K562 (cell line): Measurements from ENCODE around the gene NECAP2. TPM values are rescaled to one million over a fixed set of nuclear protein-coding genes. Genes with fewer than 3 reads are reported as not detected.

ENCODE experiments used
- ATAC-seq: fragments of 200-7000 bp; cut with Tn5 transposase; 3 replicates; pipeline ENCODE4 v1.9.1; 2020; ENCODE audit warnings: moderate library complexity
- BruUV-seq: library from RNA; stranded (reverse); fragments of 400-500 nt; replicated peaks from 2 replicates; lab custom pipeline; 2021; lab: Mats Ljungman, UMichigan
- CTCF ChIA-PET: fragments of 300-600 bp; formaldehyde crosslinking; extraction: SDS; loops from one replicate; lab custom pipeline; 2021; ENCODE audit warnings: low intra/inter-chr PET ratio; lab: Yijun Ruan, JAX
- POLR2A ChIA-PET: fragments of 300-600, 350-650 bp; sonication (Branson Sonifier 250); formaldehyde crosslinking; extraction: SDS; loops from one replicate; lab custom pipeline; 2021; ENCODE audit warnings: antibody characterized with exemption, inconsistent platforms; lab: Yijun Ruan, JAX
- DNase-seq, 4 experiments: peaks; one replicate each; pipeline versions ENCODE4 v3.0.0 to v3.0.0-alpha.2; 2011 to 2018; ENCODE audit warnings: low spot score in 3 of 4, mixed read lengths in 3 of 4; ENCODE audit errors: extremely low read depth in 1 of 4
- FAIRE-seq: peaks from 2 replicates; lab custom pipeline; 2011; peaks lifted over from hg19 to GRCh38; lab: Jason Lieb, UNC
- H2AFZ ChIP-seq: 2 replicates; pipeline ENCODE4 v1.6.0; 2011; ENCODE audit warnings: low read depth, low read length, control low read depth, inconsistent platforms
- H3K27ac ChIP-seq: fragments of 200-600 bp; 3 replicates; pipeline ENCODE4 v1.8.0; 2011; ENCODE audit warnings: low read depth, mild to moderate bottlenecking, control low read depth, inconsistent platforms, low read length, moderate library complexity, mixed read lengths; ENCODE audit errors: extremely low read depth
- H3K27me3 ChIP-seq, 2 experiments: fragments of 300-600 bp in 1 of 2; 2 replicates in 1 of 2; 3 replicates in 1 of 2; pipeline versions ENCODE4 v1.6.0 to v1.8.0; 2011; ENCODE audit warnings: inconsistent platforms in 2 of 2, low read length in 2 of 2, mild to moderate bottlenecking in 1 of 2, mixed read lengths in 1 of 2, moderate library complexity in 1 of 2; ENCODE audit not compliant: control insufficient read depth in 2 of 2, insufficient read depth in 2 of 2
- H3K36me3 ChIP-seq: fragments of 300-600 bp; 3 replicates; pipeline ENCODE4 v1.8.0; 2011; ENCODE audit warnings: mild to moderate bottlenecking, low read length, inconsistent platforms; ENCODE audit not compliant: control insufficient read depth, insufficient read depth
- H3K4me1 ChIP-seq, 2 experiments: fragments of 200-600 bp in 1 of 2; replicated peaks in 1 of 2; 2 replicates in 1 of 2; 3 replicates in 1 of 2; pipeline versions ENCODE4 v1.5.1 to v1.8.0; 2011; ENCODE audit warnings: inconsistent platforms in 2 of 2, low read length in 2 of 2, mild to moderate bottlenecking in 1 of 2, mixed read lengths in 1 of 2, moderate library complexity in 1 of 2; ENCODE audit not compliant: control insufficient read depth in 2 of 2, insufficient read depth in 2 of 2
- H3K4me2 ChIP-seq: 2 replicates; pipeline ENCODE4 v1.6.1; 2011; ENCODE audit warnings: low read length, control low read depth, inconsistent platforms, mixed read lengths; ENCODE audit not compliant: insufficient read depth
- H3K4me3 ChIP-seq: fragments of 200-600 bp; sonication (generic), shearing (Covaris generic); 2 replicates; pipeline ENCODE4 v1.5.1; 2016; ENCODE audit warnings: control low read depth, inconsistent platforms
- H3K79me2 ChIP-seq: fragments of 200-600 bp; 3 replicates; pipeline ENCODE4 v1.8.0; 2011; ENCODE audit warnings: low read length, inconsistent platforms; ENCODE audit not compliant: control insufficient read depth, insufficient read depth
- H3K9ac ChIP-seq, 2 experiments: 2 replicates each; pipeline versions ENCODE4 v1.6.0 to v1.6.1; 2011; ENCODE audit warnings: low read depth in 2 of 2, low read length in 2 of 2, control low read depth in 1 of 2, inconsistent platforms in 1 of 2, mild to moderate bottlenecking in 1 of 2, mixed read lengths in 1 of 2; ENCODE audit not compliant: insufficient read depth in 1 of 2
- H3K9me1 ChIP-seq: one replicate; pipeline ENCODE4 v1.6.0; 2011; ENCODE audit warnings: inconsistent platforms, mild to moderate bottlenecking, low read length, moderate library complexity; ENCODE audit not compliant: control insufficient read depth, insufficient read depth
- H3K9me3 ChIP-seq: replicated peaks from 2 replicates; pipeline ENCODE4 v1.5.1; 2011; ENCODE audit warnings: low read depth, low read length, inconsistent platforms; ENCODE audit not compliant: control insufficient read depth, insufficient read depth
- H4K20me1 ChIP-seq: replicated peaks from 2 replicates; pipeline ENCODE4 v1.6.1; 2011; ENCODE audit warnings: low read length, inconsistent platforms, mixed read lengths; ENCODE audit not compliant: control insufficient read depth, insufficient read depth
- HINFP ChIP-seq: fragments of 450-650 bp; conservative IDR thresholded peaks from 2 replicates; pipeline ENCODE4 v1.6.1; 2016; ENCODE audit warnings: missing genetic modification characterization, low read depth, mild to moderate bottlenecking, control low read depth, missing compliant biosample characterization
- NR2C1 ChIP-seq, 2 experiments: fragments of 450-650 bp; IDR thresholded peaks; 2 replicates each; pipeline ENCODE4 v1.6.1; 2017; ENCODE audit warnings: mild to moderate bottlenecking in 2 of 2, antibody characterized with exemption in 1 of 2, inconsistent platforms in 1 of 2, missing compliant biosample characterization in 1 of 2, missing genetic modification characterization in 1 of 2
- PHTF2 ChIP-seq: fragments of 250-450 bp; sonication (Bioruptor Pico); IDR thresholded peaks from 2 replicates; pipeline ENCODE4 v1.5.0; 2021; ENCODE audit warnings: mild to moderate bottlenecking
- VEZF1 ChIP-seq: fragments of 200-800 bp; sonication (Bioruptor generic); IDR thresholded peaks from 2 replicates; pipeline ENCODE4 v1.6.1; 2017; ENCODE audit warnings: missing genetic modification characterization, missing compliant biosample characterization
- WGBS: fragments of 100-300 bp; shearing (Covaris generic); methylation state at CpG from one replicate; pipeline ENCODE4 v1.1.6; 2016; ENCODE audit warnings: low coverage, mixed read lengths; ENCODE audit not compliant: insufficient coverage; ENCODE audit errors: missing lambda C conversion rate; 5-methylcytosine and 5-hydroxymethylcytosine counted together
- in situ Hi-C: fragments of 300-500 bp; cut with MboI; formaldehyde crosslinking; loops from 4 replicates; pipeline ENCODE4 v1.15.0; 2018; ENCODE audit warnings: inconsistent platforms, mixed read lengths
- intact Hi-C: fragments of 100-400 bp; cut with micrococcal nuclease; formaldehyde crosslinking; loops from 2 replicates; pipeline ENCODE4 v1.14.2; 2022
- polyA plus RNA-seq, 8 experiments: library from polyadenylated mRNA; depleted of rRNA in 4 of 8; stranded (reverse) in 5 of 8; unstranded in 3 of 8; fragments of >200 nt; fragmentation: Nextera tagmentation in 2 of 8; fragmentation: Illumina TruSeq in 1 of 8; extraction: Ambion mirVana in 2 of 8; extraction: Trizol in 1 of 8; gene quantifications; 2 replicates each; pipeline versions ENCODE4 v1.2.1 to v1.2.3, GENCODE V29; 2011 to 2014; ENCODE audit warnings: inconsistent platforms in 1 of 8, missing spikeins in 1 of 8
- total RNA-seq, 7 experiments: library from RNA; depleted of rRNA in 6 of 7; stranded (reverse); fragments of >200 nt in 6 of 7; fragmentation: Illumina TruSeq in 2 of 7; extraction: Trizol in 2 of 7; gene quantifications; 2 replicates each; pipeline versions ENCODE4 v1.2.1 to v1.2.3, GENCODE V29; 2011 to 2021; ENCODE audit warnings: low replicate concordance in 1 of 7

The NECAP2 gene
- total and polyA plus RNA-seq, 9 of the 15 experiments (the other 6 are each of a cell fraction or from before 2014, with no cell fraction given): 22.7 to 107 (median 79.2) TPM

GRCh38 chr1:16394977-16395376 is 45.5 kb upstream of the NECAP2 start:
- Histone ChIP-seq H3K4me2 (no peak overlapping the region), H4K20me1 (peaks cover 22% of the 10 kb centered on the region; the same call in 1 of the 2 replicates), H3K79me2 (peaks cover 38% of the 10 kb centered on the region), H3K27me3 (no peaks in the 10 kb centered on the region), H3K4me3 (no peak overlapping the region), H3K9ac (no peak overlapping the region), H3K9me1 (peaks cover 13% of the 10 kb centered on the region), H3K27ac (no peak overlapping the region)
- DNase-seq: peak in 1 of 4 experiments; percentile 30
- CTCF ChIA-PET: no interaction called here
- in situ Hi-C loops (no loop called here), intact Hi-C loops (no loop called here)
- no peak for ATAC-seq
- BruUV-seq: no TSS peak
- TF ChIP-seq VEZF1 (CRISPR knock-in tag) (0 out of 2 replicates have a peak, but pooled peaks have one; percentile 19), HINFP (tag) (no peak), PHTF2 (no peak), NR2C1 (IDR thresholded peaks at IDR 0.05) (no peak), NR2C1 (tag; IDR thresholded peaks at IDR 0.05) (0 out of 2 replicates have a peak, but pooled peaks have one; percentile 22)
- TF ChIP-seq, all 486 proteins: peak for 2
- no peaks in the 10 kb centered on the region for H3K9me3 ChIP-seq
- H2AFZ ChIP-seq: no peak overlapping the region
- WGBS: 87% methylated on average over 13 of the region's 13 CpGs
- peaks cover 10 to 17% of the 10 kb centered on the region in 2 experiments; a peak in 4 of 5 replicates for H3K4me1 ChIP-seq
- POLR2A ChIA-PET: no interaction called here
- peaks cover 73% of the 10 kb centered on the region for H3K36me3 ChIP-seq
- FAIRE-seq: no peak
